Tibial artery (tissue), 4 donors: ENCODE data around the gene MFAP3.

ENCODE experiments used
- DNase-seq, 2 donors: peaks; one replicate each; pipeline ENCODE4 v3.0.0-alpha.2; 2019
- H3K27ac ChIP-seq, 2 donors: fragments of 200-600 bp; sonication (generic) in 1 of 2; 1 replicate in 1 of 2; 2 replicates in 1 of 2; pipeline ENCODE4 v1.5.1; 2018 to 2019; ENCODE audit warnings: mild to moderate bottlenecking in 1 of 2
- H3K27me3 ChIP-seq, 2 donors: fragments of 200-600 bp; sonication (generic) in 1 of 2; one replicate each; pipeline versions ENCODE4 v1.5.1 to v1.6.0; 2016 to 2019
- H3K36me3 ChIP-seq, 3 donors: fragments of 200-600 bp; sonication (generic) in 2 of 3; one replicate each; pipeline ENCODE4 v1.5.1; 2016 to 2019; ENCODE audit warnings: mild to moderate bottlenecking in 2 of 3
- H3K4me1 ChIP-seq, 4 donors: fragments of 200-600 bp; sonication (generic) in 2 of 4; 1 replicate in 3 of 4; 2 replicates in 1 of 4; pipeline ENCODE4 v1.5.1; 2016 to 2019
- H3K4me3 ChIP-seq, 2 donors: fragments of 200-600 bp; sonication (generic) in 1 of 2; 1 replicate in 1 of 2; 2 replicates in 1 of 2; pipeline ENCODE4 v1.5.1; 2018 to 2019; ENCODE audit warnings: mild to moderate bottlenecking in 2 of 2
- H3K9me3 ChIP-seq, 3 donors: fragments of 200-600 bp; sonication (generic) in 1 of 3; one replicate each; pipeline ENCODE4 v1.5.1; 2016 to 2019
- intact Hi-C: fragments of 100-400 bp; cut with DNase I; formaldehyde crosslinking; loops from one replicate; pipeline ENCODE4 v1.15.0; 2023; ENCODE audit warnings: low total_unique reads
- TF ChIP-seq, protein P1 (sequence below), 2 experiments: fragments of 200-600 bp in 1 of 2; fragments of 450-650 bp in 1 of 2; IDR thresholded peaks; one replicate each; pipeline ENCODE4 v1.5.1; 2017 to 2019; ENCODE audit warnings: antibody characterized with exemption in 2 of 2, mild to moderate bottlenecking in 1 of 2, moderate library complexity in 1 of 2

Gene MFAP3

DNA sequence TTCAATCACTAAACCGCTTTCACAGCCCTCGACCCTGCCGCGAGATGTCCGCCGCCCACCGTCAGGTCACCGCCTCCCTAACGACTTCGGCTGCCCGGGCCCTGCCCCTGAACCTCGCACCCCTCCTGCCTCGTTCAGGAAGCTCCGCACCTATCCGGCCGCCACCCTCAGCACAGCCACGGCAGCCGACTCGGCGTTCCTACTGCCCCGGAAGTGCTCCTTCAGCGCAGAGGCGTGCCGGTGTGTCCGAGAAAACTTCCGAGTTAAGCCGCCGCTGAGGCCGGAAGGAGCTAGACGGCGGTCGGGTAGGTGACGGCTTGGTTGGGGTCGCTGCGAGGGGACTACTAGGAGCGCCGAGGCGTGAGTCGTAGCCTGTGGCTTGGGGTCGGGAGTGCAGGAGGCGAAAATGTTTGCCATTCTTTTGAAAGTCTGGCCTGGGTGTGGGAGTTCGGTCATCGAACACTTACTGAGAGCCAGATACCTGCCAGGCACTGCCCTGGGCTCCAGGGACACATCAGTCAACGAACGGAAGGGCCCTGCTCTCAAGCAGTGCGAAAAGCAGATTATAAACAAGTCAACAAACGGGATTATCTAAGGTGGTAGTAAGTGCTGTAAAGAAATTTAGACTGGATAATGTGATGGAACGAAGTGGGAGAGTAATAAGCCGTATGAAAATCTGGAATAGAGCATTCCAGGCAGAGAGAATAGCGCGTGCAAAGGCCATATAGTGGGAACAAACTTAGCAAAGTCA lies at the start of gene MFAP3, which contains the start of gene FAM114A2:
Gene MFAP3, plus strand, starts transcription at position 261 of the 751 bp plus-strand sequence. CDS start 10,756 bp downstream, outside the sequence.
Gene FAM114A2, minus strand, starts transcription at position 204 of the 751 bp plus-strand sequence. CDS start 3,957 bp downstream, outside the sequence.
- no peaks in the 10 kb centered on the region for H3K36me3 ChIP-seq
- peak within 1 kb of the TSS; percentile 82 to 83 for H3K27ac ChIP-seq
- H3K27me3 ChIP-seq: no peaks in the 10 kb centered on the region
- H3K4me3 ChIP-seq: peak within 1 kb of the TSS; percentile 64 to 73
- intact Hi-C loops: no loop called here
- peaks cover 0 to 50% (median 26%) of the 10 kb centered on the region in 4 donors for H3K4me1 ChIP-seq
- H3K9me3 ChIP-seq: no peaks in the 10 kb centered on the region
- peak; percentile 85 to 90 for DNase-seq
- TF ChIP-seq, protein P1, sequence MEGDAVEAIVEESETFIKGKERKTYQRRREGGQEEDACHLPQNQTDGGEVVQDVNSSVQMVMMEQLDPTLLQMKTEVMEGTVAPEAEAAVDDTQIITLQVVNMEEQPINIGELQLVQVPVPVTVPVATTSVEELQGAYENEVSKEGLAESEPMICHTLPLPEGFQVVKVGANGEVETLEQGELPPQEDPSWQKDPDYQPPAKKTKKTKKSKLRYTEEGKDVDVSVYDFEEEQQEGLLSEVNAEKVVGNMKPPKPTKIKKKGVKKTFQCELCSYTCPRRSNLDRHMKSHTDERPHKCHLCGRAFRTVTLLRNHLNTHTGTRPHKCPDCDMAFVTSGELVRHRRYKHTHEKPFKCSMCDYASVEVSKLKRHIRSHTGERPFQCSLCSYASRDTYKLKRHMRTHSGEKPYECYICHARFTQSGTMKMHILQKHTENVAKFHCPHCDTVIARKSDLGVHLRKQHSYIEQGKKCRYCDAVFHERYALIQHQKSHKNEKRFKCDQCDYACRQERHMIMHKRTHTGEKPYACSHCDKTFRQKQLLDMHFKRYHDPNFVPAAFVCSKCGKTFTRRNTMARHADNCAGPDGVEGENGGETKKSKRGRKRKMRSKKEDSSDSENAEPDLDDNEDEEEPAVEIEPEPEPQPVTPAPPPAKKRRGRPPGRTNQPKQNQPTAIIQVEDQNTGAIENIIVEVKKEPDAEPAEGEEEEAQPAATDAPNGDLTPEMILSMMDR (IDR thresholded peaks at IDR 0.05): no peak

DNA sequence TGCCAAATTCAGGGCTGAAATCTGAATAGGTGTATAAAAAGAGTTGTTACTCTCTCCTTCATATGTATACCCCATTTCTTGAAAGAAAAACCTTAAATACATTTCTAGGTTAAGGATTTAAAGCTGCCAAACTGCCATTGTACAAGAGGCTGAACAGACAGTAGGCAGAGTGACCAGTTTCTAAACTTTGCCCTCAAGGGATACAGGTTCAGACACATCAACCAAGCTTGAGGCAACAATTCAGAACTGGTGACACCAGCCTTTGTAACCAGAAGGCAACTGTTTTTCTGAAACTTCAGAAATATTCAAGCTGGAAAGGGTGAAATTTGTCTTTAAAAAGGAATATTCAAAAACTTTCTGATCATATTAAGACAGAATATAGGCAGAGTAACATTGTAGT lies 47.6 kb upstream of the MFAP3 start:
- H3K9me3 ChIP-seq: no peaks in the 10 kb centered on the region
- no peaks in the 10 kb centered on the region for H3K4me1 ChIP-seq
- H3K27me3 ChIP-seq: no peaks in the 10 kb centered on the region
- intact Hi-C loops: no loop called here
- TF ChIP-seq, protein P1 (IDR thresholded peaks at IDR 0.05): no peak
- H3K36me3 ChIP-seq: peaks cover 12 to 27% (median 17%) of the 10 kb centered on the region in 3 donors
- H3K27ac ChIP-seq: no peak overlapping the region
- no peak for DNase-seq
- H3K4me3 ChIP-seq: no peak overlapping the region

DNA sequence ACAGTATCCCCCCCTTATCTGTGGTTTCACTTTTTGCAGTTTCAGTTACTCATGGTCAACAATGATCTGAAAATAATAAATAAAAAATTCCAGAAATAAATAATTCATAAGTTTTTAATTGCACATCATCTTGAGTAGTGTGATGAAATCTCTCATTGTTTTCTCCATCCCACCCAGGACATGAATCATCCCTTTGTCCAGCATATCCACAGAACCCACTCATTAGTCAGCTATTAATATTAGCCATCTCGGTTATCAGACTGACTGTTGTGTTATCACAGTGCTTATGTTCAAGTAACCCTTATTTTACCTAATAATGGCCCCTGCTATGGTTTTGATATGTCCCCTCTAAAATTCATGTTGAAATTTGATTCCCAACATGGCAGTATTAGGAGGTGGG lies 40.8 kb upstream of the MFAP3 start:
- Histone ChIP-seq H3K4me3 (no peak overlapping the region), H3K9me3 (no peaks in the 10 kb centered on the region), H3K36me3 (peaks cover 34 to 58% (median 49%) of the 10 kb centered on the region in 3 donors), H3K4me1 (no peaks in the 10 kb centered on the region), H3K27me3 (no peaks in the 10 kb centered on the region), H3K27ac (no peak overlapping the region)
- no peak for DNase-seq
- TF ChIP-seq, protein P1 (IDR thresholded peaks at IDR 0.05): no peak
- intact Hi-C loops: no loop called here

DNA sequence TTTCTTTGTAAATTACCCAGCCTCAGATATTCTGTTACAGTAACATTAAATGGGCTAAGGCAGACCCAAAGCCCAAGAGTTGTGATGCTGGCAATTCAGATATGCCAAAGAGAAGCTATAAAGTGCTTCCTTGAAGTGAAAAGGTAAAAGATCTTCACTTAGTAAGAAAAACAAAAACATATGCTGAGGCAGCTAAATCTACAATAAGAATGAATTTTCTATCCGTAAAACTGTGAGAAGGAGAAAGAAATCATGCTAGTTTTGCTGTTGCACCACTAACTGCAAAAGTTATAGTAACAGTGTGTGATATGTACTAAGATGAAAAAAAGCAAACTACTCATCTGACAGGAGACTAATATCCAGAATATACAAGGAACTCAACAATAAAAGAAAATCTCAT lies 40.0 kb upstream of the MFAP3 start:
- no peak for DNase-seq
- TF ChIP-seq, protein P1 (IDR thresholded peaks at IDR 0.05): no peak
- Histone ChIP-seq H3K27ac (no peak overlapping the region), H3K9me3 (no peaks in the 10 kb centered on the region), H3K27me3 (no peaks in the 10 kb centered on the region), H3K4me3 (no peak overlapping the region), H3K36me3 (peaks cover 34 to 54% (median 46%) of the 10 kb centered on the region in 3 donors), H3K4me1 (no peaks in the 10 kb centered on the region)
- intact Hi-C loops: no loop called here

DNA sequence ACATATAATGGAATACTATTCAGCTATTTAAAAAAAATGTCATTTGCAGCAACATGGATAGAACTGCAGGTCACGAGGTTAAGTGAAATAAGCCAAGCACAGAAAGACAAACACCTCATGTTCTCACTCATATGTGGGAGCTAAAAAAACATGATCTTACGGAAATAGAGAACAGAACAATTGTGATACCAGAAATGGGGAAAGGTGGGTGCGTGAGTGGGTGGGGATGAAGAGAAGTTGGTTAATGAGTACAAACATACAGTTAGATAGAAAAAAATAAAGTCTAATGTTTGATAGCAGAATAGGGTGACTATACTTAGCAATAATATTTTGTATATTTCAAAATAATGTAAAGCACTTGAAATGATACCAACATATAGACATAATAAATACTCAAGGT lies 38.8 kb upstream of the MFAP3 start:
- H3K36me3 ChIP-seq: peaks cover 30 to 47% (median 46%) of the 10 kb centered on the region in 3 donors
- no peaks in the 10 kb centered on the region for H3K9me3 ChIP-seq
- no peak for DNase-seq
- no peak overlapping the region for H3K4me3 ChIP-seq
- no peaks in the 10 kb centered on the region for H3K27me3 ChIP-seq
- no peak overlapping the region for H3K27ac ChIP-seq
- TF ChIP-seq, protein P1 (IDR thresholded peaks at IDR 0.05): no peak
- intact Hi-C loops: no loop called here
- no peaks in the 10 kb centered on the region for H3K4me1 ChIP-seq
